Right lobe of liver (tissue), 4 donors: ENCODE data around the gene ZXDC.

ENCODE experiments used
- POLR2A ChIP-seq: fragments of 450-650 bp; IDR thresholded peaks from one replicate; pipeline ENCODE4 v1.6.1; 2017; ENCODE audit warnings: antibody characterized with exemption, mild to moderate bottlenecking
- TF ChIP-seq, protein P1 (sequence below), 4 donors: fragments of 200-600 bp in 3 of 4; fragments of 450-650 bp in 1 of 4; IDR thresholded peaks; one replicate each; pipeline versions ENCODE4 v1.5.1 to v1.8.0; 2016 to 2022; ENCODE audit warnings: antibody characterized with exemption in 4 of 4, mild to moderate bottlenecking in 2 of 4
- donor health status: DM: no; HTN: no; CAD: no.
- donor health status: DM: no; HTN: no; CAD: no.
- donor health status: DM: no; HTN: yes; CAD: no.

DNA sequence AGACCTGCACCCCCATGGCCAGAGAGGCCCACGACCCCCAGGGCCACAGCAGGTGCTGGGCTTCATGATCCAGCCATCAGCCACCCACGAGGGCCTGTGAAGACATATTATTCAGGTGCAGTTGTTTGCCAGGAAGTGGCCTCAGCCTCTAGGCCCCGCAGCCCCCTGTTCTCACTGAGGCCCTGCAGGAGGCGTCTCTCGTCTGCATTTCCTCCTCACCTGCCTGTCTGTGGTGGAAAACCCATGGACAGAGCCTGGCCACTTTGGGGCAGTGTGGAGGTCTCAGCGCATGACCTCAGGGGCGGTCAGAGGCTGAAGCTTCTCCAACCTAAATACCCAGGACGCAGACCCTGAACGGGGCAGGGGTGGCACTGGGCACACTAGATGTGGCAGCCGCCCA is 23.2 kb upstream of the ZXDC start:
- TF ChIP-seq, protein P1, sequence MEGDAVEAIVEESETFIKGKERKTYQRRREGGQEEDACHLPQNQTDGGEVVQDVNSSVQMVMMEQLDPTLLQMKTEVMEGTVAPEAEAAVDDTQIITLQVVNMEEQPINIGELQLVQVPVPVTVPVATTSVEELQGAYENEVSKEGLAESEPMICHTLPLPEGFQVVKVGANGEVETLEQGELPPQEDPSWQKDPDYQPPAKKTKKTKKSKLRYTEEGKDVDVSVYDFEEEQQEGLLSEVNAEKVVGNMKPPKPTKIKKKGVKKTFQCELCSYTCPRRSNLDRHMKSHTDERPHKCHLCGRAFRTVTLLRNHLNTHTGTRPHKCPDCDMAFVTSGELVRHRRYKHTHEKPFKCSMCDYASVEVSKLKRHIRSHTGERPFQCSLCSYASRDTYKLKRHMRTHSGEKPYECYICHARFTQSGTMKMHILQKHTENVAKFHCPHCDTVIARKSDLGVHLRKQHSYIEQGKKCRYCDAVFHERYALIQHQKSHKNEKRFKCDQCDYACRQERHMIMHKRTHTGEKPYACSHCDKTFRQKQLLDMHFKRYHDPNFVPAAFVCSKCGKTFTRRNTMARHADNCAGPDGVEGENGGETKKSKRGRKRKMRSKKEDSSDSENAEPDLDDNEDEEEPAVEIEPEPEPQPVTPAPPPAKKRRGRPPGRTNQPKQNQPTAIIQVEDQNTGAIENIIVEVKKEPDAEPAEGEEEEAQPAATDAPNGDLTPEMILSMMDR (IDR thresholded peaks at IDR 0.05): no peak
- no peak for TF ChIP-seq POLR2A
